OCI-LY3 (cell line): ENCODE data around the gene GRIK4.
"Not testable (repeated sequence)": the region's sequence is repeated elsewhere in the genome, so short reads cannot be mapped to it uniquely, and the experiment has no call there.

Experiments used
- EZH2phosphoT487 ChIP-seq: fragments of 200-600 bp; shearing (Covaris generic); IDR thresholded peaks from 2 replicates; pipeline ENCODE4 v1.6.1; 2018; ENCODE audit warnings: antibody characterized with exemption, mixed run types, low read depth
- TF ChIP-seq, protein P1 (sequence below): fragments of 200-600, 300-600 bp; sonication (generic); IDR thresholded peaks from 2 replicates; pipeline ENCODE4 v1.5.1; 2014; ENCODE audit warnings: antibody characterized with exemption, low read length, low read depth

DNA sequence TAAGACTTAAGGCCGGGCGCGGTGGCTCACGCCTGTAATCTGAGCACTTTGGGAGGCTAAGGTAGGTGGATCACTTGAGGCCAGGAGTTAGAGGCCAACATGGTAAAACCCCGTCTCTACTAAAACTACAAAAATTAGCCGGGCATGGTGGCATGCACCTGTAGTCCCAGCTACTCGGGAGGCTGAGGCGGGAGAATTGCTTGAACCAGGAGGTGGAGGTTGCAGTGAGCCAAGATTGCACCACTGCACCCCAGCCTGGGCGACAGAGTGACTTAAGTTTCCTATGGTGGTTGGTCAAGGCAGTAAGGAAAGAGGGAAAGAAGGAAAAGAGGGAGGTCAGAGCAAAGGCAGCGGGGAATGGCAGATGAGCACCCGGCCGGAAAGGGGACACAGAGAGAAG is 113.4 kb downstream of the GRIK4 start:
- TF ChIP-seq, protein P1, sequence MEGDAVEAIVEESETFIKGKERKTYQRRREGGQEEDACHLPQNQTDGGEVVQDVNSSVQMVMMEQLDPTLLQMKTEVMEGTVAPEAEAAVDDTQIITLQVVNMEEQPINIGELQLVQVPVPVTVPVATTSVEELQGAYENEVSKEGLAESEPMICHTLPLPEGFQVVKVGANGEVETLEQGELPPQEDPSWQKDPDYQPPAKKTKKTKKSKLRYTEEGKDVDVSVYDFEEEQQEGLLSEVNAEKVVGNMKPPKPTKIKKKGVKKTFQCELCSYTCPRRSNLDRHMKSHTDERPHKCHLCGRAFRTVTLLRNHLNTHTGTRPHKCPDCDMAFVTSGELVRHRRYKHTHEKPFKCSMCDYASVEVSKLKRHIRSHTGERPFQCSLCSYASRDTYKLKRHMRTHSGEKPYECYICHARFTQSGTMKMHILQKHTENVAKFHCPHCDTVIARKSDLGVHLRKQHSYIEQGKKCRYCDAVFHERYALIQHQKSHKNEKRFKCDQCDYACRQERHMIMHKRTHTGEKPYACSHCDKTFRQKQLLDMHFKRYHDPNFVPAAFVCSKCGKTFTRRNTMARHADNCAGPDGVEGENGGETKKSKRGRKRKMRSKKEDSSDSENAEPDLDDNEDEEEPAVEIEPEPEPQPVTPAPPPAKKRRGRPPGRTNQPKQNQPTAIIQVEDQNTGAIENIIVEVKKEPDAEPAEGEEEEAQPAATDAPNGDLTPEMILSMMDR: not testable (repeated sequence)
- not testable (repeated sequence) for TF ChIP-seq EZH2phosphoT487
